Measurements from ENCODE around the gene GBX2. TPM values are rescaled to one million over a fixed set of nuclear protein-coding genes. Genes with fewer than 3 reads are reported as not detected.

GBX2 gene
- total and polyA plus RNA-seq, 3 donors from 2014 or later = 0.47 to 0.90 (median 0.56) TPM

GRCh38 chr2:236200378-236200777, 32.2 kb upstream of the GBX2 start:
- intact Hi-C loops (cut with DNase I; ENCODE audit: low total_unique reads) = no loop called here
- WGBS, 2 donors = 82 to 85% methylated on average over 7 of the region's 7 CpGs
- H3K4me3 ChIP-seq = no peak overlapping the region
- H3K27ac ChIP-seq = no peak overlapping the region
- no peaks in the 10 kb centered on the region for H3K9me3 ChIP-seq
- no peaks in the 10 kb centered on the region for H3K4me1 ChIP-seq
- H3K27me3 ChIP-seq = no peaks in the 10 kb centered on the region
- H3K36me3 ChIP-seq (ENCODE audit: low read depth, missing control alignments) = no peaks in the 10 kb centered on the region
- no peak for DNase-seq
- TF ChIP-seq CTCF (IDR thresholded peaks at IDR 0.05) = no peak
- TF ChIP-seq POLR2A (IDR thresholded peaks at IDR 0.05) = no peak

- Histone ChIP-seq H3K27ac (no peak overlapping the region), H3K9me3 (no peaks in the 10 kb centered on the region), H3K4me3 (no peak overlapping the region), H3K27me3 (no peaks in the 10 kb centered on the region), H3K36me3 (ENCODE audit: low read depth, missing control alignments) (no peaks in the 10 kb centered on the region), H3K4me1 (no peaks in the 10 kb centered on the region)
- WGBS, 2 donors = 83 to 84% methylated on average over 7 of the region's 7 CpGs
- DNase-seq = no peak
- intact Hi-C loops (cut with DNase I; ENCODE audit: low total_unique reads) = no loop called here
- TF ChIP-seq POLR2A (IDR thresholded peaks at IDR 0.05) = no peak
- no peak for TF ChIP-seq CTCF (IDR thresholded peaks at IDR 0.05)
Observed at GRCh38 chr2:236196366-236196765, 28.2 kb upstream of the GBX2 start.

GRCh38 chr2:236195726-236196125, 27.5 kb upstream of the GBX2 start:
- no peaks in the 10 kb centered on the region for H3K9me3 ChIP-seq
- H3K27me3 ChIP-seq = no peaks in the 10 kb centered on the region
- intact Hi-C loops (cut with DNase I; ENCODE audit: low total_unique reads) = no loop called here
- DNase-seq = no peak
- WGBS, 2 donors = 88 to 95% methylated on average over 9 to 12 of the region's 12 CpGs
- no peak overlapping the region for H3K27ac ChIP-seq
- no peaks in the 10 kb centered on the region for H3K36me3 ChIP-seq (ENCODE audit: low read depth, missing control alignments)
- H3K4me3 ChIP-seq = no peak overlapping the region
- TF ChIP-seq POLR2A (IDR thresholded peaks at IDR 0.05) = no peak
- TF ChIP-seq CTCF (IDR thresholded peaks at IDR 0.05) = no peak
- H3K4me1 ChIP-seq = no peaks in the 10 kb centered on the region

GRCh38 chr2:236194786-236195185, 26.6 kb upstream of the GBX2 start:
- no peak overlapping the region for H3K27ac ChIP-seq
- intact Hi-C loops (cut with DNase I; ENCODE audit: low total_unique reads) = no loop called here
- no peaks in the 10 kb centered on the region for H3K4me1 ChIP-seq
- no peak for TF ChIP-seq POLR2A (IDR thresholded peaks at IDR 0.05)
- TF ChIP-seq CTCF (IDR thresholded peaks at IDR 0.05) = no peak
- H3K9me3 ChIP-seq = no peaks in the 10 kb centered on the region
- H3K36me3 ChIP-seq (ENCODE audit: low read depth, missing control alignments) = no peaks in the 10 kb centered on the region
- no peak overlapping the region for H3K4me3 ChIP-seq
- H3K27me3 ChIP-seq = no peaks in the 10 kb centered on the region
- WGBS, 2 donors = 93 to 94% methylated on average over 12 of the region's 12 CpGs
- DNase-seq = no peak

GRCh38 chr2:236193026-236193425, 24.8 kb upstream of the GBX2 start:
- TF ChIP-seq POLR2A (IDR thresholded peaks at IDR 0.05) (no peak), CTCF (IDR thresholded peaks at IDR 0.05) (no peak)
- H3K4me3 ChIP-seq = no peak overlapping the region
- no peaks in the 10 kb centered on the region for H3K9me3 ChIP-seq
- intact Hi-C loops (cut with DNase I; ENCODE audit: low total_unique reads) = no loop called here
- H3K4me1 ChIP-seq = no peaks in the 10 kb centered on the region
- 82 to 100% methylated on average over 3 to 10 of the region's 10 CpGs for WGBS, 2 donors
- H3K27me3 ChIP-seq = no peaks in the 10 kb centered on the region
- H3K36me3 ChIP-seq (ENCODE audit: low read depth, missing control alignments) = no peaks in the 10 kb centered on the region
- H3K27ac ChIP-seq = no peak overlapping the region
- no peak for DNase-seq

Measured in testis (tissue), 3 donors.